Ectodermal cell (in vitro differentiated cells): Measurements from ENCODE around the gene SDR42E2.
"Not testable (repeated sequence)": the region's sequence is repeated elsewhere in the genome, so short reads cannot be mapped to it uniquely, and the experiment has no call there.

Source experiments
- H3K27ac ChIP-seq: 2 replicates; pipeline ENCODE4 v1.7.0; 2013; ENCODE audit warnings: mild to moderate bottlenecking, low read depth, low read length; ENCODE audit not compliant: insufficient read depth, poor library complexity, severe bottlenecking
- H3K27me3 ChIP-seq: 2 replicates; pipeline ENCODE4 v1.7.0; 2013; ENCODE audit warnings: mild to moderate bottlenecking, low read length; ENCODE audit not compliant: insufficient read depth, control insufficient read depth, poor library complexity, severe bottlenecking
- H3K36me3 ChIP-seq: one replicate; pipeline ENCODE4 v1.7.0; 2013; ENCODE audit warnings: low read length; ENCODE audit not compliant: control insufficient read depth, insufficient read depth
- H3K4me1 ChIP-seq: one replicate; pipeline ENCODE4 v1.7.0; 2013; ENCODE audit warnings: low read length; ENCODE audit not compliant: control insufficient read depth, insufficient read depth
- H3K4me3 ChIP-seq: 2 replicates; pipeline ENCODE4 v1.7.0; 2013; ENCODE audit warnings: low read depth, low read length, control low read depth; ENCODE audit not compliant: insufficient read depth
- H3K9me3 ChIP-seq: 2 replicates; pipeline ENCODE4 v1.7.0; 2013; ENCODE audit warnings: mild to moderate bottlenecking, low read length, moderate library complexity; ENCODE audit not compliant: control insufficient read depth
- WGBS, 2 experiments: methylation state at CpG; one replicate each; pipeline ENCODE4 v1.1.7; 2013; ENCODE audit warnings: missing lambda C conversion rate in 2 of 2; 5-methylcytosine and 5-hydroxymethylcytosine counted together

SDR42E2 gene

DNA sequence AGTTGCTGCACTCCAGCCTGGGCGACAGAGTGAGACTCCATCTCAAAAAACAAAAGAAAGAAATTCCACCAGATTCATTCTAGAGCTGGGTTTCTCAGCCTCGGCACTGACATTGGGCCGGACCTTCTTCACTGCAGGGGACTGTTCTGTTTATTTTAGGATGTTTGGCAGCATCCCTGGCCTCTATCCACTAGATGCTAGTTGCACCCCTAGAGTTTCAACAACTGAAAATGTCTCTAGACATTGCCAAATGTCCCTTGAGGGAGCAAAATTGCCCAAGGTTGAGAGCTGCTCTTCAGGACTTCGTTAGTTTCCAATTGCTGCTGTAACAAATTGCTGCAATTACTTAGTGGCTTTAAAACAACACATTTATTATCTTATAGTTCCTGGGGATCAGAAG, 50.9 kb downstream of the SDR42E2 start:
- Histone ChIP-seq H3K4me1 (no peaks in the 10 kb centered on the region), H3K27me3 (no peaks in the 10 kb centered on the region), H3K36me3 (no peaks in the 10 kb centered on the region), H3K4me3 (no peak overlapping the region), H3K9me3 (no peaks in the 10 kb centered on the region), H3K27ac (no peak overlapping the region)
- WGBS, 2 experiments: 89 to 95% methylated on average over 4 of the region's 4 CpGs

GRCh38 chr16:22213801-22214200, 51.5 kb downstream of the SDR42E2 start:
- Histone ChIP-seq H3K36me3 (no peaks in the 10 kb centered on the region), H3K27me3 (no peaks in the 10 kb centered on the region), H3K4me3 (no peak overlapping the region), H3K9me3 (no peaks in the 10 kb centered on the region), H3K4me1 (no peaks in the 10 kb centered on the region), H3K27ac (no peak overlapping the region)
- 91 to 96% methylated on average over 3 of the region's 3 CpGs for WGBS, 2 experiments

GRCh38 chr16:22214402-22214801, 52.1 kb downstream of the SDR42E2 start:
- Histone ChIP-seq H3K27me3 (no peaks in the 10 kb centered on the region), H3K27ac (no peak overlapping the region), H3K4me3 (no peak overlapping the region), H3K36me3 (no peaks in the 10 kb centered on the region), H3K9me3 (no peaks in the 10 kb centered on the region), H3K4me1 (no peaks in the 10 kb centered on the region)
- 89 to 100% methylated on average over 1 to 2 of the region's 2 CpGs for WGBS, 2 experiments

DNA sequence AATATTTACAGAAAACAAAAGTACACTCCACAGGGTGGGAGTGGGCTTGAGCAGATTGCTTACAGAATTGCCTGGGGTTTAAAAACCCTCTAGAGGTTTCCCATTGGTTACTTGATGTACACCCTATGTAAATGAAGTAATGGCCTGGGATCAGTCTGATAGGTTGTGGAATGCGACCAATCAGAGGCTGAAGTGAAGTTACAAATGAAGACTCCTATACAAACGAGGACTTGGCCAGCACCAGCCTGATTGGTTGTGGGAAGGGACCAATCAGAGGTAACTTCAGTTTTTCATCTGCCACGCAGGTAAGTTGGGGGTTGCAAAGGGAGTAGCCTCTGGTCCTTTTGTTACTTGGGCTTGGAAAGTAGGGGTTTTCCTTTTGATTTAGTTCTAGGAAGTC, 52.6 kb downstream of the SDR42E2 start:
- Histone ChIP-seq H3K27ac (no peak overlapping the region), H3K36me3 (no peaks in the 10 kb centered on the region), H3K4me3 (no peak overlapping the region), H3K27me3 (no peaks in the 10 kb centered on the region), H3K9me3 (no peaks in the 10 kb centered on the region), H3K4me1 (no peaks in the 10 kb centered on the region)
- 86 to 91% methylated on average over 3 of the region's 3 CpGs for WGBS, 2 experiments

DNA sequence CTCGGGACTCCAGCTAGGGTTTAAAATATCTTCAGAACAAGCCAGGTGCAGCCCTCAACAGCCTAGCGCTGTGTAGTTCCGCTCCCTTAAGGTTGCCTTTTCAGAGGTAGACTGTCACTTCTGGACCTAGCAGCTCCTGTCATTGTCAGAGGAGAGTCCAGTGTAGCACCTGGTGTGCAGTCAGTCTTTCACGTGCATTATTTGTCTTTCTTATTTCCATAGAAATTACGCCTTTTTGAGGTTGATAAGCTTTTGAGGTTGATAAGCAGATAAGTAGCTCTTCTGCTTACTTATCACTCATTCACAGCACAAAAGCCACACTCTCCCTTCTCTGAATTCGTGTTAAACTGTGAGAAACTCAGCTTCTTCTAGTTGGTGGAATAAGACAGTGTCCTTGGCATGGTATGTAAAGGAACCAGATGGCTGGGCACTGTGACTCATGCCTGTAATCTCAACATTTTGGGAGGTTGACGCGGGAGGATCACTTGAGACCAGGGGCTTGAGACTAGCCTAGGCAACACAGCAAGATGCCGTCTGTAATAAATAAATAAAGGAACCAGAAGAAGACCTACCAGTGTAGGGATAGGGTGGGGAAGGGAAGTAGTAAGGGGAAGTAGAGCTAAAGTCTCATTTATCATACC, 54.0 kb downstream of the SDR42E2 start:
- no peaks in the 10 kb centered on the region for H3K9me3 ChIP-seq
- H3K4me1 ChIP-seq: no peaks in the 10 kb centered on the region
- H3K27me3 ChIP-seq: no peaks in the 10 kb centered on the region
- H3K36me3 ChIP-seq: no peaks in the 10 kb centered on the region
- no peak overlapping the region for H3K27ac ChIP-seq
- no peak overlapping the region for H3K4me3 ChIP-seq
- WGBS, 2 experiments: 93 to 95% methylated on average over 8 to 9 of the region's 9 CpGs

GRCh38 chr16:22216832-22217225, 54.5 kb downstream of the SDR42E2 start:
- not testable (repeated sequence) for H3K36me3 ChIP-seq, H3K4me3 ChIP-seq, H3K4me1 ChIP-seq, H3K27ac ChIP-seq, H3K27me3 ChIP-seq, H3K9me3 ChIP-seq
- 92 to 99% methylated on average over 6 to 7 of the region's 7 CpGs for WGBS, 2 experiments

DNA sequence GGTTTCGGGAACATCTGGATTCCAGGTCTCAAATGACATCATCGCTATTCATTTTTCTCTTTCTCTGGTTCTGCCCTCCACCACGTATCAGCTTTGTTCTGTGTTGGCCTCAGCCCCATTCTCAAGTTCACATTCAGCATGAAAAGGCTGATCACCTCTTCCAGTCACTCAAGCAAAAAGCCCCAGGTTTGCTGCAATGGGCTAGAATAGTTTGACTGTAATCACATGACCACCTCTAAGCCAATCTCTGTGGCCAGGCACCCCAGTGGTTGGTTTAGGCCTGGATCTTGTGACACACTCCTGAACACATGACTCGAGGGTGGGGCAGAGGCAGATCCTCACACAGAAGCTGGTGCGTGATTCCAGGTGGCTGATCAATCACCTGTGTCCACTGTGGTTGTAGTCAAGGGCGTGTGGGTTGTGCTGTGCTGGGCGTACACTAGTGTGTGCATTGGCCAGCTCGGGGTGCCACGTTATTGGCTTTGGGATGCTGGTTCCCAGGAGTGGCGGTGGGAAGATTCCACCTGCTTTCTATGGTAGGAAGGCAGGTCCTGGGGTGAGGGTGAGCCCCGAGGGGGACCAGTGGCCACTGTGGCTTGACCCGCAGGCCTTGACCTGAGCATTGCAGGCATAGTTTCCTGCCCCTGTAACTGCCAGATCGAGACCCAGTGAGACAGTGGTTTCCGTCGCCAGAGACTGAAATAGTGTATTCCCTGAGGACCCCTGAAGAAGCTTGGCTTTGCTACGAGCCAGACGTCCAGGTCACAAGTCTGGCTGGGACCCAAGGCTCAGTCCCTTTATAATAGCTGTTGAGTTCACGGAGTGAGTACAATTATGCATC, 55.8 kb downstream of the SDR42E2 start:
- Histone ChIP-seq H3K27me3 (no peaks in the 10 kb centered on the region), H3K9me3 (no peaks in the 10 kb centered on the region), H3K4me3 (no peak overlapping the region), H3K36me3 (no peaks in the 10 kb centered on the region), H3K4me1 (no peaks in the 10 kb centered on the region), H3K27ac (no peak overlapping the region)
- 94 to 96% methylated on average over 18 of the region's 18 CpGs for whole genome bisulfite sequencing, 2 experiments

DNA sequence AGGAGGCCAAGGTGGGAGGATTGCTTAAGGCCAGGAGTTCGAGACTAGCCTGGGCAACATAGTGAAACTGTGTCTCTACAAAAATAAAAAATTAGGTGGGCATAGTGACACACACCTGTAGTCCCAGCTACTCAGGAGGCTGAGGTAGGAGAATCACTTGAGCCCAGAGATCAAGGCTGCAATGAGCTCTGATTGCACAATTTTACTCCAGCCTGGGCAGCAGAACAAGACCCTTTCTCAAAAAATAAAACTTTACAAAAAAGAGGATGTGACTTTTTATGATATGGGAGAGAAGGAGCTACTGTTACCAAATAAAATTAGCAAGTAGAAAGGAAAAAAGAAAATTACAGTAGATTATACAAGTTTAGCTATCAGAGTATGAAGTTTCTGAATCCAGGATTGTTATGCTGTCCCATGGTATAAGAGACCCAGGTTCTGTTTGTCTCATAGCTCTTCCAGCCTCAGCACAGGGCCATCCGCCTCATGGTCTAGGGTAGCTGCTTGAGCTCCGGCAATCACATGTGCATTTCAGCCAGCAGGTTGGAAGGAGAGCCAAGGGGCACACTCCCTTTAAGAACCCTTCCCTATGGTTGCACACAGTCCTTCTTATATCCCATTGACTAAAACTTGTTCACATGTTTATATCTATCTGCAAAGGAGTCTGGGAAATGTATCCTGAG, 57.2 kb downstream of the SDR42E2 start:
- no peak overlapping the region for H3K27ac ChIP-seq

DNA sequence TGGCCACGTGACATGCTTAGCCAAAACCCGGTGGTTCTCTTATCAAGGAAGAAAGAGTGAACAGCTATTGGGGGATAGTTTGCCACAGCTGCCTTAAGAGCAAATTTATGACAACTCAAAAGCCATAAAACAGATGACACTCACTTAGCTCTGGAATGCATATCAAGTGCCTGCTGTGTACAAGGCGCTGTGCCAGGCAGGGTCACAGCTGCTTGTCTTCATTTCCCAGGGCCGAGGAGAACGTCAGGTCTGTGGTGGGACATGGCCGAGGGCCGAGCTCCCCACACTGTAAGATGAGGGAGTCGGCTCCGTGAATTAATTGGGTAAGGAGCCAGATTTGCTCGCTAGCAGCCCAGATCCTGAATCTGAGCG, 57.7 kb downstream of the SDR42E2 start:
- H3K9me3 ChIP-seq: no peaks in the 10 kb centered on the region
- no peaks in the 10 kb centered on the region for H3K27me3 ChIP-seq
- H3K4me3 ChIP-seq: no peak overlapping the region
- no peaks in the 10 kb centered on the region for H3K4me1 ChIP-seq
- no peaks in the 10 kb centered on the region for H3K36me3 ChIP-seq
- H3K27ac ChIP-seq: no peak overlapping the region
- 94 to 96% methylated on average over 11 of the region's 11 CpGs for WGBS, 2 experiments

More for the DNA sequence above, 57.2 kb downstream of the SDR42E2 start:
- Histone ChIP-seq H3K4me1 (no peaks in the 10 kb centered on the region), H3K9me3 (no peaks in the 10 kb centered on the region), H3K4me3 (no peak overlapping the region), H3K36me3 (no peaks in the 10 kb centered on the region), H3K27me3 (no peaks in the 10 kb centered on the region)
- WGBS, 2 experiments: 96 to 100% methylated on average over 3 of the region's 3 CpGs

- no peaks in the 10 kb centered on the region for H3K27me3 ChIP-seq
- no peak overlapping the region for H3K4me3 ChIP-seq
- no peaks in the 10 kb centered on the region for H3K4me1 ChIP-seq
- no peaks in the 10 kb centered on the region for H3K36me3 ChIP-seq
- H3K9me3 ChIP-seq: no peaks in the 10 kb centered on the region
- 91 to 94% methylated on average over 9 of the region's 9 CpGs for WGBS, 2 experiments
- H3K27ac ChIP-seq: no peak overlapping the region
These were observed 58.4 kb downstream of the SDR42E2 start for GRCh38 chr16:22220714-22221113.
